ENCODE results near the gene TXN2.
"Not testable (repeated sequence)": the region's sequence is repeated elsewhere in the genome, so short reads cannot be mapped to it uniquely, and the experiment has no call there.

Gene TXN2

GRCh38 chr22:36431977-36432376 lies 49.5 kb downstream of the TXN2 start:
- TF ChIP-seq GABPA (IDR thresholded peaks at IDR 0.05; ENCODE audit: low read depth) (no peak), REST (IDR thresholded peaks at IDR 0.05; ENCODE audit: insufficient replicate concordance, low read depth) (no peak), CTCF (IDR thresholded peaks at IDR 0.05; ENCODE audit: insufficient read depth, low read length) (no peak), SPI1 (IDR thresholded peaks at IDR 0.05; ENCODE audit: borderline replicate concordance, low read depth) (no peak), POLR2AphosphoS5 (IDR thresholded peaks at IDR 0.05; ENCODE audit: low read depth) (no peak)
- Histone ChIP-seq H3K27me3 (ENCODE audit: insufficient read depth, poor library complexity, severe bottlenecking) (no peaks in the 10 kb centered on the region), H3K4me3 (replicated peaks; ENCODE audit: insufficient read depth, low read length) (no peak overlapping the region), H3K27ac (replicated peaks) (no peak overlapping the region)
- no peak for DNase-seq (ENCODE audit: low read depth in 1 of 2, low spot score in 1 of 2)

- TF ChIP-seq POLR2AphosphoS5 (IDR thresholded peaks at IDR 0.05; ENCODE audit: low read depth): no peak
- TF ChIP-seq SPI1 (IDR thresholded peaks at IDR 0.05; ENCODE audit: borderline replicate concordance, low read depth): no peak
- no peak for TF ChIP-seq REST (IDR thresholded peaks at IDR 0.05; ENCODE audit: insufficient replicate concordance, low read depth)
- TF ChIP-seq GABPA (IDR thresholded peaks at IDR 0.05; ENCODE audit: low read depth): no peak
- TF ChIP-seq CTCF (IDR thresholded peaks at IDR 0.05; ENCODE audit: insufficient read depth, low read length): no peak
- H3K27ac ChIP-seq (replicated peaks): no peak overlapping the region
- no peak overlapping the region for H3K4me3 ChIP-seq (replicated peaks; ENCODE audit: insufficient read depth, low read length)
- DNase-seq (ENCODE audit: low read depth in 1 of 2, low spot score in 1 of 2): no peak
- H3K27me3 ChIP-seq (ENCODE audit: insufficient read depth, poor library complexity, severe bottlenecking): no peaks in the 10 kb centered on the region
These were observed 50.6 kb downstream of the TXN2 start for GRCh38 chr22:36430863-36431262.

- H3K27ac ChIP-seq (replicated peaks); H3K4me3 ChIP-seq (replicated peaks; ENCODE audit: insufficient read depth, low read length); DNase-seq (ENCODE audit: low read depth in 1 of 2, low spot score in 1 of 2); H3K27me3 ChIP-seq (ENCODE audit: insufficient read depth, poor library complexity, severe bottlenecking): not testable (repeated sequence)
These were observed 53.5 kb downstream of the TXN2 start for GRCh38 chr22:36427952-36428351.

GRCh38 chr22:36425977-36426523 lies 55.4 kb downstream of the TXN2 start:
- Histone ChIP-seq H3K27me3 (ENCODE audit: insufficient read depth, poor library complexity, severe bottlenecking) (no peaks in the 10 kb centered on the region), H3K4me3 (replicated peaks; ENCODE audit: insufficient read depth, low read length) (no peak overlapping the region), H3K27ac (replicated peaks) (peak overlapping the region; percentile 58)
- DNase-seq (ENCODE audit: low read depth in 1 of 2, low spot score in 1 of 2): no peak
- TF ChIP-seq CTCF (IDR thresholded peaks at IDR 0.05; ENCODE audit: insufficient read depth, low read length) (no peak), SPI1 (IDR thresholded peaks at IDR 0.05; ENCODE audit: borderline replicate concordance, low read depth) (no peak), REST (IDR thresholded peaks at IDR 0.05; ENCODE audit: insufficient replicate concordance, low read depth) (no peak), POLR2AphosphoS5 (IDR thresholded peaks at IDR 0.05; ENCODE audit: low read depth) (no peak), GABPA (IDR thresholded peaks at IDR 0.05; ENCODE audit: low read depth) (no peak)

Measured in HL-60 (cell line).